Hepatocyte (in vitro differentiated cells): Measurements from ENCODE around the gene TIAL1. TPM values are rescaled to one million over a fixed set of nuclear protein-coding genes. Genes with fewer than 3 reads are reported as not detected.

Source experiments
- DNase-seq: peaks from one replicate; pipeline ENCODE4 v3.0.0-alpha.2; 2016; ENCODE audit warnings: low spot score
- H2AFZ ChIP-seq: fragments of 200-600 bp; sonication (generic); 2 replicates; pipeline ENCODE4 v1.6.0; 2016; ENCODE audit warnings: antibody characterized with exemption, mild to moderate bottlenecking
- H3K27ac ChIP-seq: fragments of 200-600 bp; sonication (generic); 2 replicates; pipeline ENCODE4 v1.5.1; 2016; ENCODE audit warnings: mild to moderate bottlenecking
- H3K27me3 ChIP-seq: fragments of 200-600 bp; sonication (generic); 2 replicates; pipeline ENCODE4 v1.6.1; 2016
- H3K36me3 ChIP-seq: fragments of 200-600 bp; sonication (generic); replicated peaks from 2 replicates; pipeline ENCODE4 v1.5.1; 2016; ENCODE audit warnings: low read depth; ENCODE audit not compliant: insufficient read depth
- H3K4me1 ChIP-seq: fragments of 200-600 bp; sonication (generic); 2 replicates; pipeline ENCODE4 v1.5.1; 2016; ENCODE audit warnings: mild to moderate bottlenecking, moderate library complexity; ENCODE audit not compliant: insufficient read depth
- H3K4me2 ChIP-seq: fragments of 200-600 bp; sonication (generic); 2 replicates; pipeline ENCODE4 v1.6.0; 2016
- H3K4me3 ChIP-seq: fragments of 200-600 bp; sonication (generic); 2 replicates; pipeline ENCODE4 v1.5.1; 2016; ENCODE audit warnings: mild to moderate bottlenecking
- H3K79me2 ChIP-seq: fragments of 200-600 bp; sonication (generic); 2 replicates; pipeline ENCODE4 v1.6.0; 2017; ENCODE audit warnings: mild to moderate bottlenecking
- H3K9me2 ChIP-seq: fragments of 200-600 bp; sonication (generic); replicated peaks from 2 replicates; pipeline ENCODE4 v1.6.0; 2017; ENCODE audit warnings: mild to moderate bottlenecking; ENCODE audit not compliant: insufficient read depth
- H3K9me3 ChIP-seq: fragments of 200-600 bp; sonication (generic); 2 replicates; pipeline ENCODE4 v1.5.1; 2016; ENCODE audit warnings: low read depth, mild to moderate bottlenecking
- H4K20me1 ChIP-seq: fragments of 200-600 bp; sonication (generic); 2 replicates; pipeline ENCODE4 v1.6.0; 2016; ENCODE audit warnings: mild to moderate bottlenecking; ENCODE audit not compliant: insufficient read depth, poor library complexity, severe bottlenecking
- CTCF ChIP-seq: fragments of 200-600 bp; sonication (generic); IDR thresholded peaks from 2 replicates; pipeline ENCODE4 v1.5.1; 2016; ENCODE audit warnings: antibody characterized with exemption, mild to moderate bottlenecking; ENCODE audit not compliant: poor library complexity
- EZH2 ChIP-seq: fragments of 200-600 bp; sonication (generic); IDR thresholded peaks from 2 replicates; pipeline ENCODE4 v1.6.1; 2016; ENCODE audit warnings: antibody characterized with exemption, mild to moderate bottlenecking, borderline replicate concordance
- EZH2phosphoT487 ChIP-seq: fragments of 200-600 bp; sonication (generic); IDR thresholded peaks from one replicate; pipeline ENCODE4 v1.6.1; 2018; ENCODE audit warnings: antibody characterized with exemption, mild to moderate bottlenecking, low read depth, moderate library complexity; ENCODE audit not compliant: unreplicated experiment, severe bottlenecking
- WGBS: methylation state at CpG from one replicate; pipeline ENCODE4 v1.1.6; 2016; ENCODE audit warnings: low lambda C conversion rate; ENCODE audit errors: missing lambda C conversion rate; 5-methylcytosine and 5-hydroxymethylcytosine counted together
- polyA plus RNA-seq: library from polyadenylated mRNA; unstranded; fragments of >200 nt; fragmentation: Nextera tagmentation; extraction: Ambion mirVana; gene quantifications from 2 replicates; pipeline ENCODE4 v1.2.1, GENCODE V29; 2016
- total RNA-seq: library from RNA; depleted of rRNA; stranded (reverse); fragments of >200 nt; gene quantifications from 2 replicates; pipeline ENCODE4 v1.2.3, GENCODE V29; 2014

TIAL1 gene
- total and polyA plus RNA-seq, 2 experiments from 2014 or later, result 36.4 to 74.4 TPM

DNA sequence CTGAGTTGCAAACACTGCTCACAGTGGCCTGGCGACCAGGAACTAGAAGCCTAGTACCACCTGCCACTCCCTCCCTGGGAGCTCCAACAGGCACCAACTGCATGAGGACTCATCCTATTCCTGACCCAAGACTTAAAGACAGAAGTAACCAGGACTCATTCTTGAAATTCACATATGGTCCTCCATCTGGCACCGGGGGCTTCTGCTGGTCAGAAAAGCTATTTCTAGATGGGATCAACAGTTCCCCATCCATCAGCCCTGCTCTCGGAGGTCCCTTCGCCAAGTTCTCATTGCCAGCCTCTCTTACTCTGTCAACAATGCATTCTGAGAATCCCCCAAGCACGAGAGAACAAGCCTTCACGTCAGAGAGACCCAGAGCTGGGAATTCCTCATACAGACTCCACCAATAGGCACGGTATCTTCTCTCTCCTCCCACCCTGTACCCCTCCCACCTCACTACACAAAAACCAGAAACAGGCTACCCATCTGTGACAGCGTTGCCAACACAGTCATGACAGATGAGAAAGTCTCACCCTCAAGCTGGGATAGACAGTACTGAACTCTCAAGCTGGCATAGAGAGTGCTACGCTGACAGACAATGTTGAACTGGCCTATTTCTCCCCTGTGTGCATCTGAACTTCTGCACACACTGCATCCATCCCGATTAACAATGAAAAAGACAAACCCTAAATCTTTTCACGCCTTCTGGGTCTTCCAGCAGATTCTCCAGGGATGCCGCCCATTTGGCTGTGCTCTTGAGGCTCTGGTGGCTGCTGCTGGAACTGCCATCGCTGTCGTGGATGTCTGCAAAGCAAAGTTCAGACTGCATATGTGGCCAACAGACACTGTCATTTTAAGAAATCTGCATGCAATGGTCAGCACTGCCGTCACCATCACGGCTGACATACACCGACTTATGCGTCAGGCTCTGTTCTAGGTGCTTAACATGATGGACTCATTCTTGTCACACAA, 69.9 kb downstream of the TIAL1 start:
- no peak for DNase-seq
- Histone ChIP-seq H3K27me3 (no peaks in the 10 kb centered on the region), H4K20me1 (no peaks in the 10 kb centered on the region), H3K9me2 (no peaks in the 10 kb centered on the region), H3K4me1 (peaks cover 5% of the 10 kb centered on the region), H3K27ac (no peak overlapping the region), H3K4me2 (no peak overlapping the region), H3K9me3 (no peaks in the 10 kb centered on the region), H3K4me3 (no peak overlapping the region), H3K36me3 (no peaks in the 10 kb centered on the region), H3K79me2 (no peaks in the 10 kb centered on the region), H2AFZ (no peak overlapping the region)
- no peak for TF ChIP-seq EZH2
- no peak for TF ChIP-seq CTCF
- no peak for TF ChIP-seq EZH2phosphoT487
- 70% methylated on average over 18 of the region's 18 CpGs for WGBS

- no peaks in the 10 kb centered on the region for H3K36me3 ChIP-seq
- WGBS, result 67% methylated on average over 1 of the region's 1 CpG
- no peaks in the 10 kb centered on the region for H3K79me2 ChIP-seq
- H4K20me1 ChIP-seq, result no peaks in the 10 kb centered on the region
- no peak overlapping the region for H3K4me3 ChIP-seq
- no peaks in the 10 kb centered on the region for H3K9me3 ChIP-seq
- no peak overlapping the region for H3K4me2 ChIP-seq
- H2AFZ ChIP-seq, result no peak overlapping the region
- no peaks in the 10 kb centered on the region for H3K27me3 ChIP-seq
- H3K4me1 ChIP-seq, result peaks cover 5% of the 10 kb centered on the region
- no peak for DNase-seq
- no peak overlapping the region for H3K27ac ChIP-seq
- no peaks in the 10 kb centered on the region for H3K9me2 ChIP-seq
- TF ChIP-seq CTCF (no peak), EZH2 (no peak), EZH2phosphoT487 (no peak)
Observed at GRCh38 chr10:119526149-119526548, 70.6 kb downstream of the TIAL1 start.

DNA sequence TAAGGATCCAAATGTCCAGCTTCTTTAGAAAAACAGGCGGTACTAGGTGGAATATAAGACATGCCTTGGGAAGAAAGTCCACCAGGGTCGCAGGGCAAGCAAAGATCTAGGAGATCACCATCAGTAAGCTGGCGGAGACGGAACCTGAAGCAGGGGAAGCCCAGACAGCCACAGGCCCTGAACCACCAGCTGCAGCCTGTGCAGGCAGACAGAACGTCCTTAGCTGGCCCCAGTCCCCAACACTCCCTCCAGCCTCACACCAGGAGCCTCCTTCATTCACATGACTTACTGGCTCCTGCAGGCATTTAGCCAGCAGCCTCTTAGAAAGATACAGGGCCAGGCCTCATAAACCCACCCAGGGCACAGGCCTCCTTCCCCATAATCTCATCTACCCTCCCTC, 71.6 kb downstream of the TIAL1 start:
- Histone ChIP-seq H4K20me1 (no peaks in the 10 kb centered on the region), H2AFZ (no peak overlapping the region), H3K36me3 (no peaks in the 10 kb centered on the region), H3K9me3 (no peaks in the 10 kb centered on the region), H3K79me2 (no peaks in the 10 kb centered on the region), H3K27me3 (no peaks in the 10 kb centered on the region), H3K4me1 (no peaks in the 10 kb centered on the region), H3K27ac (no peak overlapping the region), H3K9me2 (no peaks in the 10 kb centered on the region), H3K4me2 (no peak overlapping the region), H3K4me3 (no peak overlapping the region)
- no peak for TF ChIP-seq EZH2
- TF ChIP-seq EZH2phosphoT487, result no peak
- 95% methylated on average over 5 of the region's 5 CpGs for WGBS
- no peak for DNase-seq

DNA sequence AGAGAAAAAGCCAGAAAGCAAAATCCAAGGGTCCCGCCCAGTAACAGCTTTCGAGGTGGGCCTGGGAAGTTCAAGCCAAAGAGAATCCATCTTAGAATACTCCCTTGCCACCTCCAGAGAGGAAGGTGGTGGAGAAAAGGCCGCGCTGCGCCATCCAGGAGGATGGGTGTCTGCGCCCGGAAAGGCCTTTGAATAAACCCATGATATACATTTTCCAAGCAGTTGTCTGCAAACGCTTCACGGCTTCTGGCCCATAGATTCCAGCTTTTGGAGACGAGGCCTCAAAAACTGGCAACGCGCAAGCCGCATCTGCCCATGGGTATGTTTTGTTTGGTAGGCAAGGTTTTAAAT, 72.1 kb downstream of the TIAL1 start:
- Histone ChIP-seq H3K36me3 (no peaks in the 10 kb centered on the region), H3K9me3 (no peaks in the 10 kb centered on the region), H3K27ac (no peak overlapping the region), H3K4me3 (no peak overlapping the region), H2AFZ (no peak overlapping the region), H3K4me2 (no peak overlapping the region), H3K79me2 (no peaks in the 10 kb centered on the region), H4K20me1 (no peaks in the 10 kb centered on the region), H3K27me3 (no peaks in the 10 kb centered on the region), H3K4me1 (no peaks in the 10 kb centered on the region), H3K9me2 (no peaks in the 10 kb centered on the region)
- WGBS, result 91% methylated on average over 13 of the region's 13 CpGs
- TF ChIP-seq CTCF, result no peak
- no peak for DNase-seq
